ENCODE measurements around the gene KIF26B. TPM values are rescaled to one million over a fixed set of nuclear protein-coding genes. Genes with fewer than 3 reads are reported as not detected.

KIF26B gene
- total RNA-seq, 1 donor from 2014 or later = 8.8 TPM

- H3K9me3 Mint-ChIP-seq (ENCODE audit: unreplicated experiment) = no peaks in the 10 kb centered on the region
- H3K36me3 Mint-ChIP-seq (ENCODE audit: unreplicated experiment) = peaks cover 1% of the 10 kb centered on the region
- H3K4me3 Mint-ChIP-seq (ENCODE audit: unreplicated experiment) = no peak overlapping the region
- no peak for TF ChIP-seq CTCF (IDR thresholded peaks at IDR 0.05)
- H3K27me3 Mint-ChIP-seq (ENCODE audit: unreplicated experiment) = no peaks in the 10 kb centered on the region
- H3K4me1 Mint-ChIP-seq (ENCODE audit: unreplicated experiment) = peaks cover 12% of the 10 kb centered on the region
- H3K27ac Mint-ChIP-seq (ENCODE audit: unreplicated experiment) = no peak overlapping the region
- no peak for DNase-seq (ENCODE audit: extremely low spot score, unreplicated experiment)
Measured at GRCh38 chr1:245678860-245679411, 524.2 kb downstream of the KIF26B start.

- Mint-ChIP-seq H3K36me3 (ENCODE audit: unreplicated experiment) (peaks cover 1% of the 10 kb centered on the region), H3K9me3 (ENCODE audit: unreplicated experiment) (no peaks in the 10 kb centered on the region), H3K4me1 (ENCODE audit: unreplicated experiment) (peaks cover 12% of the 10 kb centered on the region), H3K4me3 (ENCODE audit: unreplicated experiment) (no peak overlapping the region), H3K27ac (ENCODE audit: unreplicated experiment) (no peak overlapping the region), H3K27me3 (ENCODE audit: unreplicated experiment) (no peaks in the 10 kb centered on the region)
- no peak for TF ChIP-seq CTCF (IDR thresholded peaks at IDR 0.05)
- no peak for DNase-seq (ENCODE audit: extremely low spot score, unreplicated experiment)
Measured at GRCh38 chr1:245679821-245680780, 525.3 kb downstream of the KIF26B start.

GRCh38 chr1:245682638-245683628, 528.1 kb downstream of the KIF26B start:
- H3K4me1 Mint-ChIP-seq (ENCODE audit: unreplicated experiment) = peaks cover 6% of the 10 kb centered on the region
- H3K27me3 Mint-ChIP-seq (ENCODE audit: unreplicated experiment) = no peaks in the 10 kb centered on the region
- no peak for DNase-seq (ENCODE audit: extremely low spot score, unreplicated experiment)
- H3K9me3 Mint-ChIP-seq (ENCODE audit: unreplicated experiment) = no peaks in the 10 kb centered on the region
- H3K27ac Mint-ChIP-seq (ENCODE audit: unreplicated experiment) = no peak overlapping the region
- H3K4me3 Mint-ChIP-seq (ENCODE audit: unreplicated experiment) = no peak overlapping the region
- no peak for TF ChIP-seq CTCF (IDR thresholded peaks at IDR 0.05)
- H3K36me3 Mint-ChIP-seq (ENCODE audit: unreplicated experiment) = peaks cover 1% of the 10 kb centered on the region

- H3K27me3 Mint-ChIP-seq (ENCODE audit: unreplicated experiment) = no peaks in the 10 kb centered on the region
- H3K9me3 Mint-ChIP-seq (ENCODE audit: unreplicated experiment) = no peaks in the 10 kb centered on the region
- H3K4me3 Mint-ChIP-seq (ENCODE audit: unreplicated experiment) = no peak overlapping the region
- H3K36me3 Mint-ChIP-seq (ENCODE audit: unreplicated experiment) = peaks cover 1% of the 10 kb centered on the region
- no peak for DNase-seq (ENCODE audit: extremely low spot score, unreplicated experiment)
- no peak overlapping the region for H3K27ac Mint-ChIP-seq (ENCODE audit: unreplicated experiment)
- no peak for TF ChIP-seq CTCF (IDR thresholded peaks at IDR 0.05)
- peaks cover 6% of the 10 kb centered on the region for H3K4me1 Mint-ChIP-seq (ENCODE audit: unreplicated experiment)
Measured at GRCh38 chr1:245683676-245684075, 528.9 kb downstream of the KIF26B start.

Measured in osteocyte (in vitro differentiated cells).